ENCODE data around the gene TTL. TPM values are rescaled to one million over a fixed set of nuclear protein-coding genes. Genes with fewer than 3 reads are reported as not detected.
"Not testable (repeated sequence)": the region's sequence is repeated elsewhere in the genome, so short reads cannot be mapped to it uniquely, and the experiment has no call there.

TTL gene
- total RNA-seq, result 10 to 100 TPM; 14.3 to 26.8 (median 26.4) TPM
- total RNA-seq (2013), result 24.6 TPM

GRCh38 chr2:112481528-112482233 is at the start of gene TTL:
TTL (plus strand) TSS chr2:112482156; CDS start chr2:112482345, 189 bp downstream.
- under 1% methylated on average over 82 of the region's 82 CpGs for WGBS (ENCODE audit: insufficient coverage)
- Histone ChIP-seq H3K4me3 (ENCODE audit: low read length) (peak within 1 kb of the TSS; percentile 94), H3K27me3 (ENCODE audit: control insufficient read depth, insufficient read depth, low read length) (no peaks in the 10 kb centered on the region), H3K9me3 (ENCODE audit: control insufficient read depth, insufficient read depth, low read length) (no peaks in the 10 kb centered on the region), H3K27ac (ENCODE audit: low read length) (peak within 1 kb of the TSS; percentile 77), H3K36me3 (ENCODE audit: control insufficient read depth, insufficient read depth, low read length) (no peaks in the 10 kb centered on the region), H3K4me1 (ENCODE audit: control insufficient read depth, insufficient read depth, low read length) (peaks cover 22% of the 10 kb centered on the region)
- ATAC-seq (peak; percentile 80 to 91 (median 83)), DNase-seq (peak; percentile 68 to 88)
- Mint-ChIP-seq H3K9me3 (no peaks in the 10 kb centered on the region), H3K27me3 (ENCODE audit: low read depth in 2 of 2) (no peaks in the 10 kb centered on the region), H3K4me1 (peaks cover 30% of the 10 kb centered on the region in 2 donors), H3K36me3 (no peaks in the 10 kb centered on the region), H3K4me3 (peak within 1 kb of the TSS; percentile 99), H3K27ac (peak within 1 kb of the TSS; percentile 83 to 87)
- intact Hi-C loops (cut with micrococcal nuclease), result loop anchor here (1.0 to 5.0 kb wide), 4 partner anchors 61 to 245 kb away; partner anchors contain the start of genes POLR1B and ZC3H8
- no peak for TF ChIP-seq CTCF (IDR thresholded peaks at IDR 0.05)

DNA sequence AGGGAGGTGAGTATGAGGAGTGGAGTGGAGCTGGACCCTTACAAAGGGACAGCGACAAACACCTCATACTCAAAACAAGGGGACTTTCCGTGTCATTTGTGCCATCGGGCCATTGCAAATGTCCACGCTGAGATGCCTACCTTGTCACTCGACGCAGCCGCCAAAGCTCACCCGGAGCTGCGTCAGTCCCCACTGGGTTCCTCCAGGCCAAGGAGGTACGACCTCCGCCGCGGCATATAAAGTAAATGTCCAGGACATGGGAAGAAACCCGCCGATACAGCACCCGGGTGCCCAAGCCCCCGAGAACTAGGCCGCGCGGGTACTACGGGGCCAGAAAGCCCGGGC is 49.6 kb upstream of the TTL start:
- H3K9me3 ChIP-seq (ENCODE audit: control insufficient read depth, insufficient read depth, low read length); H3K27me3 ChIP-seq (ENCODE audit: control insufficient read depth, insufficient read depth, low read length); H3K4me1 Mint-ChIP-seq; H3K36me3 Mint-ChIP-seq; DNase-seq; H3K36me3 ChIP-seq (ENCODE audit: control insufficient read depth, insufficient read depth, low read length); H3K27me3 Mint-ChIP-seq (ENCODE audit: low read depth in 2 of 2); H3K9me3 Mint-ChIP-seq; H3K4me1 ChIP-seq (ENCODE audit: control insufficient read depth, insufficient read depth, low read length); ATAC-seq: not testable (repeated sequence)
- Mint-ChIP-seq H3K4me3 (peak overlapping the region; percentile 78), H3K27ac (peak overlapping the region; percentile 42 to 70)
- 27% methylated on average over 21 of the region's 22 CpGs for WGBS (ENCODE audit: insufficient coverage)
- Histone ChIP-seq H3K4me3 (ENCODE audit: low read length) (peak overlapping the region; percentile 39), H3K27ac (ENCODE audit: low read length) (peak overlapping the region; percentile 35)
- intact Hi-C loops (cut with micrococcal nuclease), result loop anchor here (10.0 kb wide), 1 partner anchor 308 kb away; no protein-coding TSS in a partner anchor

GRCh38 chr2:112432735-112433479 is 49.0 kb upstream of the TTL start:
- WGBS (ENCODE audit: insufficient coverage), result 3% methylated on average over 83 of the region's 98 CpGs
- Histone ChIP-seq H3K4me3 (ENCODE audit: low read length) (peak overlapping the region; percentile 39), H3K27ac (ENCODE audit: low read length) (peak overlapping the region; percentile 61)
- not testable (repeated sequence) for H3K9me3 Mint-ChIP-seq; H3K27me3 Mint-ChIP-seq (ENCODE audit: low read depth in 2 of 2); H3K36me3 ChIP-seq (ENCODE audit: control insufficient read depth, insufficient read depth, low read length); H3K9me3 ChIP-seq (ENCODE audit: control insufficient read depth, insufficient read depth, low read length); H3K4me1 Mint-ChIP-seq; H3K27me3 ChIP-seq (ENCODE audit: control insufficient read depth, insufficient read depth, low read length); H3K36me3 Mint-ChIP-seq; H3K4me1 ChIP-seq (ENCODE audit: control insufficient read depth, insufficient read depth, low read length)
- ATAC-seq (peak; percentile 43 to 58 (median 50)), DNase-seq (peak; percentile 18 to 24)
- peak overlapping the region; percentile 81 for H3K4me3 Mint-ChIP-seq
- intact Hi-C loops (cut with micrococcal nuclease), result loop anchor here (10.0 kb wide), 1 partner anchor 308 kb away; no protein-coding TSS in a partner anchor
- peak overlapping the region; percentile 75 to 89 for H3K27ac Mint-ChIP-seq

GRCh38 chr2:112433480-112433879 is 48.5 kb upstream of the TTL start, which contains the start of gene RGPD8:
RGPD8 (minus strand) TSS chr2:112433645; CDS start chr2:112433453, 192 bp downstream.
- H3K36me3 ChIP-seq (ENCODE audit: control insufficient read depth, insufficient read depth, low read length); H3K4me1 ChIP-seq (ENCODE audit: control insufficient read depth, insufficient read depth, low read length); H3K9me3 ChIP-seq (ENCODE audit: control insufficient read depth, insufficient read depth, low read length); H3K4me1 Mint-ChIP-seq; H3K9me3 Mint-ChIP-seq; H3K27me3 Mint-ChIP-seq (ENCODE audit: low read depth in 2 of 2); H3K36me3 Mint-ChIP-seq; H3K27me3 ChIP-seq (ENCODE audit: control insufficient read depth, insufficient read depth, low read length): not testable (repeated sequence)
- intact Hi-C loops (cut with micrococcal nuclease), result loop anchor here (10.0 kb wide), 1 partner anchor 309 kb away; no protein-coding TSS in a partner anchor
- DNase-seq (peak; percentile 90 to 96), ATAC-seq (peak; percentile 99 to 100 (median 99))
- Mint-ChIP-seq H3K27ac (peak within 1 kb of the TSS; percentile 75 to 89), H3K4me3 (peak within 1 kb of the TSS; percentile 81)
- peak; percentile 52 for TF ChIP-seq CTCF (IDR thresholded peaks at IDR 0.05)
- H3K4me3 ChIP-seq (ENCODE audit: low read length), result peak within 1 kb of the TSS; percentile 39
- H3K27ac ChIP-seq (ENCODE audit: low read length), result peak within 1 kb of the TSS; percentile 61
- 0% methylated on average over 9 of the region's 26 CpGs for WGBS (ENCODE audit: insufficient coverage)
